HG02642 (cell line): Measurements from ENCODE around the gene AEBP2.
A peak's percentile ranks its signal among the peaks of the same experiment; 100 is the strongest.
"Not testable (repeated sequence)": the region's sequence is repeated elsewhere in the genome, so short reads cannot be mapped to it uniquely, and the experiment has no call there.

Experiments used
- ATAC-seq: cut with Tn5 transposase; IDR thresholded peaks from one replicate; pipeline ENCODE4 v1.9.1; 2021; ENCODE audit warnings: mild to moderate bottlenecking; ENCODE audit not compliant: unreplicated experiment, poor library complexity

AEBP2 gene

GRCh38 chr12:19419086-19419485, 20.2 kb upstream of the AEBP2 start:
- no peak for ATAC-seq

GRCh38 chr12:19421503-19422282, 17.6 kb upstream of the AEBP2 start:
- no peak for ATAC-seq

GRCh38 chr12:19423166-19423930, 15.9 kb upstream of the AEBP2 start:
- no peak for ATAC-seq

DNA sequence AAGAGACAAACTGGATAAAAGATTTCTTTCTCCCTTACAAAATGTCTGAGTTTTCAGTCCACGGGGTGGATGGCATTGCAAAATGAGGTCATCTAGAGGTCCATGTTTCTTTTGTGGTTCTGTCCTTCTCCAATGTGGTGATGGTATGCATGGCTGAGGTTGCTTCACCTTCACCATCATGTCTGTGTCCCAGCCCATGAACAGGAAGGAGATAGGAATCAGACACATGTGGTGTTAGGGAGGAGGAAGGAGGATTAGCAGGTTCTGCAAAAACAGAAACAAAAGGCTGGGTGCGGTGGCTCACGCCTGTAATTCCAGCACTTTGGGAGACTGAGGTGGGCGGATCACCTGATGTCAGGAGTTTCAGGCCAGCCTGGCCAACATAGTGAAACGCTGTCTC, 11.0 kb upstream of the AEBP2 start:
- ATAC-seq, result no peak

GRCh38 chr12:19429491-19429890, 9.8 kb upstream of the AEBP2 start:
- not testable (repeated sequence) for ATAC-seq

DNA sequence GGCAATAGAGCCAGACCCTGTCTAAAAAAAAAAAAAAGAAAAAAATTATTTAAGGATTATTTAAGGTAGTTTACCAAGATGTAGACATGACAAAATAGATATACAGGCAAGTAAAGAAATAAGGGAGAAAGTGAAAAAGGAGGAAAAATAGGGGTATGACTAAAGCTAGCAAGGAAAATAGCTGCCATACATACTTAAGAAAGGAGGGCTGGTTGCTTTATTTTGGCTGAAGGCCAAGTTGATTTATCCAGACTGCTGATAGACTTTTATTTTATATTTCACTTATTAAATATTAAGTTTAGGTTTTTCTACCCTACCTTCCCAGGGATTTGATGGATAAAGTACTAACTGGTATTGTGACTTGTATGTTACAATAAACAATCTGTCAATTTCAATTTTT, 8.3 kb upstream of the AEBP2 start:
- no peak for ATAC-seq

DNA sequence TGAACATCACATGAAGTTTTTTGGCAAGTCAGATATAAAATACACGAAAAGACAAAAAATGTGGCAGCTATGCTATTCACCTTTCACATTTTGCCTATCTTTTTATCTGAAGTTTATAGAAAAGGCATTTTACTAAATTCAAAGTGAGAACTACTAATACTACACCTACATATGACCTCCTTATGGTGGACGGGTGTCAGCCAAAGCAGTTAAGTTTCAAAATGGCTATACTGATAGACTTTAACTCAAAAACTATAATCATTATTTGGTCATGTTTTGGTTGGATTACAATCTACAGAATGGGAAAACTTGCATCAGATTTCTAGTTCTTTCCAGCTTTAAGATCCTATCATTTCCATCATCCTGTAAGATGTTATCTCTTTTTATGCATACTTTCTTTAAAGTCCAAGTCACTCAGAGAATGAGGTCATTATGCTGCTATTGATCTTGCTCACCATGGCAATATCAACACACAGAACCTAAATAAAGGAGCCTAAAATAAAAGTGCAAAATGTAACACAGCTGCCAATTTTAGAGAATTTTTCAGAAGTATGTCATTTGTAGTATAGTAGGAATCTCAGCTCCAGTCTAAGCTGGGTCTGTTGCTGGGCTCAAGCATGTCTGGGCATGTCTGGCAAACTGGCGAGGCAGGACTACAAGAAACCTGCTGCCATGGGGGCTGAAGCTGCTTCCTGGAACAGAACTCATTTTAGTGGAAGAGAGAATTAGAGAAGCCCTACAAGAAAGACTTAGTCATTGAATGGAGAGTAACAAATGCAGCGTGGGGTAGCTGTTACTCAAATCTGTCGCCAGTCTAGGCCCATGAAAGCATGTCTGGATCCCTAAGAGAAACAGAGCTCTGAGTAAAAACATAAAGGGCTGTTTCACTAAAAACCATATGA, 7.6 kb upstream of the AEBP2 start:
- peak; percentile 74 for ATAC-seq

- no peak for ATAC-seq
These were observed 6.8 kb upstream of the AEBP2 start for GRCh38 chr12:19432309-19433170.

DNA sequence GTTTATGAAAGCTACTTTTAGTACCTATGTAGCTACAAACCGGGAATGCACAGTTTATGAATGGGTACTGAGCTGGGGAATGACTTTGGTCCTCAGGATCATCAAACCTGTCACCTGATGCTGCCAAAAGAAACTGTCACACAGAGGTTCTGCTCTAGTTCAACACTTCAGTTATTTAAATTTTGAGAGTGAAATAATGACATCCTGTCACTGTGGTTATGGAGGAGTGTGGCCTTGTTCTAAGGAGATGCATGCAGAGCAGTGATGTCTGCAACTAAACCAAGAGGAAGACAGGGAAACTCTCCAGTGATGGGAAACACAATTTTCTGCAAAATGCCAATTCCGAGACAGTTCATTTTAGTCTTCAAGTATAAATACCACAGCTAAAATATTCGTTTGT, 4.8 kb upstream of the AEBP2 start:
- no peak for ATAC-seq

GRCh38 chr12:19435831-19436497, 3.3 kb upstream of the AEBP2 start:
- no peak for ATAC-seq

- no peak for ATAC-seq
These were observed 2.4 kb upstream of the AEBP2 start for GRCh38 chr12:19436931-19437330.

- no peak for ATAC-seq
These were observed 1.3 kb upstream of the AEBP2 start for GRCh38 chr12:19437996-19438395.

DNA sequence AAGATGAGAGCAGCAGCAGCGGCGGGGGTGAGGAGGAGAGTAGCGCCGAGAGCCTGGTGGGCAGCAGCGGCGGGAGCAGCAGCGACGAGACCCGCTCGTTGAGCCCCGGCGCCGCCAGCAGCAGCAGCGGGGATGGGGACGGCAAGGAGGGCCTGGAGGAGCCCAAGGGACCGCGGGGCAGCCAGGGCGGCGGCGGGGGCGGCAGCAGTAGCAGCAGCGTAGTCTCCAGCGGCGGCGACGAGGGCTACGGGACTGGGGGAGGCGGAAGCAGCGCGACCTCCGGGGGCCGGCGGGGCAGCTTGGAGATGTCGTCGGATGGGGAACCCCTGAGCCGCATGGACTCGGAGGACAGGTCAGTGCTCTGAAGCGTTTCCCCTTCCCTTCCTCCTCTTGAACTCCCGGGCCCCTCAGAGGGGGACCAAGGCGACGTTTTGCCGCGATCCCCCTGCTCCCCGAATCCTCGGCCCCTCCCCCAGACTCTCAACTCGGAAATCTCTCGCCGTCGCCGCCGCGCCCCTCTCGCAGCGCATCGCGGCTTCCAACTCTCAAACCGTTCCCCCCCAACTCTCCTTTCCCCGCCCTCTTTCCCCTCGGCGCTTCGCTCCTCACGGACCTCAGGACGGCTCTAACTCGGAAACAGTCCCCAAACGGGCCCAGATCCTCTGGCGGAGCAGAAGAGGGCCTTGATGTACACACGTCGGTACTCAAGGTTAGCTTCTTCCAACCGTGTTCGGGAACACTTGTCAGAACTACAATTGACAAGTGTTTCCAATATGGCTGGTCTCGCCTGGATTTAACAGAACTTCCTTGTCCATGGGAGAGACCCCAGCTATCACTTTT, 947 bp downstream of the AEBP2 start:
- peak; percentile 37 for ATAC-seq

GRCh38 chr12:19440916-19441315, 1.6 kb downstream of the AEBP2 start:
- ATAC-seq, result no peak

- no peak for ATAC-seq
These were observed 4.3 kb downstream of the AEBP2 start for GRCh38 chr12:19443585-19443984.

DNA sequence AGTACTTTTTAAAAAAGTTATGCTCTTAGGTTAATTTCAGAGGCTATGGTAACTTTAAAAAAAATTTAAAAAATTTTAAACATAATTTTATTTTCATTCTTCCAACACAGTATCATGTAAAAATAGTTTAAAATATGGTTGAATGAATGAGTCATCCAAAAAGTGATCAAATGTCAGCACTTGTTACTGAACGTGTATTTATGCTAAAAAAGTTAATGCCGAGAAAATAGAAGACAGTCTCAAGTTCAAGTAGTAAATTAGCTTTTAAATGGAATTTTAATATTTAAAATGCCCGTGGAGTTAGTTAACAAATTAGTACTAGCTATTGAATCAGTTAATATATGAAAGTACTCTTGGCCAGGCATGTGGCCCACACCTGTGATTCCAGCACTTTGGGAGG, 4.8 kb downstream of the AEBP2 start:
- no peak for ATAC-seq

DNA sequence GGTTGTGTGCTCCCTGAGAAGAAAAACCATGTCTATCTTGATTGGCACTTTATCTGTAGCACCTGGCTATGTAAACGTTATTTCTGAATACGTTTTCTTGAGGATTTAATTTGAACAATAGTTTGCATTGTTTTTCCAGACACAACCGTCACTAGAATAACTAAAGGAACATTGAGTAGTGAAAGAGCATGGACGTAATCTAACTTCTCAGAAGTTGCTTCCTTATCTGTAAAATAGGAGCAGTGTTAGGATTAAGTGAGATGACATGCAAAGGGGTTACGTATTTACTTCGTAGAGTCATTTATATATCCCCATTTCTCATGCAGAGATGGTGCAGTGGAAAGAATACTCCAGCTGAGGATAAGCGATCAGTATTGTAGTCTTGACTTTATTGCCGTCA, 8.1 kb downstream of the AEBP2 start:
- no peak for ATAC-seq

DNA sequence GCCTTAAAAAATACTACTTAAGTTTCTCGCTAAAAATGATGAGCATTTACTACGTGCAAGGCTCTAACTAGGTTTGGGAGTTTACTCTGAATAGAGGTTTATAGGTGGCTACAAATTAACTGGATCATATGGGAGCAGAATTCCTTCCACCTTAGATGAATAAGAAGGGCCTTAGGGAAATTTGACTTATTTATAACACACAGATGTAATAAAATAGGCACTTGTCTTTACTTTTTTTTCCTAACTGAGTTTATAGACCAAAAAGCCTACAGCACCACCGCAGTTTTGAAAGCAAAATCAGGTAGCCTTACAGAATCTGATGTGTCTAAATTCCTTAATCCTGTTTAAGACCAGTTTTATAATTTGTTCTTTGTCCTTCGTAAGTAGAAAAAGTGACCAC, 10.5 kb downstream of the AEBP2 start:
- ATAC-seq, result no peak
